Stimulated activated naive CD4-positive, alpha-beta T cell treated with Interleukin-2 at 50 U/mL for 16 hours (primary cell): ENCODE measurements around the gene FGD4.

ENCODE experiments used
- DNase-seq: peaks from one replicate; lab custom pipeline; 2025; lab: John Stamatoyannopoulos, UW

Gene FGD4

GRCh38 chr12:32457251-32458025 lies 58.1 kb downstream of the FGD4 start:
- no peak for DNase-seq

- DNase-seq, result no peak
Measured at GRCh38 chr12:32460638-32461037, 61.3 kb downstream of the FGD4 start.

GRCh38 chr12:32462908-32463307 lies 63.5 kb downstream of the FGD4 start:
- DNase-seq, result no peak

- DNase-seq, result no peak
Measured at GRCh38 chr12:32466187-32466586, 66.8 kb downstream of the FGD4 start.

GRCh38 chr12:32466986-32467711 lies 67.8 kb downstream of the FGD4 start:
- DNase-seq, result no peak

GRCh38 chr12:32467959-32468863 lies 68.9 kb downstream of the FGD4 start:
- no peak for DNase-seq

- no peak for DNase-seq
Measured at GRCh38 chr12:32470936-32471470, 71.6 kb downstream of the FGD4 start.

GRCh38 chr12:32471591-32472001 lies 72.2 kb downstream of the FGD4 start:
- DNase-seq, result no peak

- no peak for DNase-seq
Measured at GRCh38 chr12:32475724-32476123, 76.4 kb downstream of the FGD4 start.

- DNase-seq, result no peak
Measured at GRCh38 chr12:32476446-32476845, 77.1 kb downstream of the FGD4 start.

GRCh38 chr12:32477714-32478113 lies 78.4 kb downstream of the FGD4 start:
- DNase-seq, result no peak

- no peak for DNase-seq
Measured at GRCh38 chr12:32478166-32478565, 78.8 kb downstream of the FGD4 start.

GRCh38 chr12:32478858-32479725 lies 79.7 kb downstream of the FGD4 start:
- DNase-seq, result no peak

- no peak for DNase-seq
Measured at GRCh38 chr12:32482226-32482625, 82.9 kb downstream of the FGD4 start.

GRCh38 chr12:32483499-32483898 lies 84.1 kb downstream of the FGD4 start:
- no peak for DNase-seq

- DNase-seq, result no peak
Measured at GRCh38 chr12:32483993-32484392, 84.6 kb downstream of the FGD4 start.

- no peak for DNase-seq
Measured at GRCh38 chr12:32486158-32486557, 86.8 kb downstream of the FGD4 start.

- no peak for DNase-seq
Measured at GRCh38 chr12:32488132-32488531, 88.8 kb downstream of the FGD4 start.

GRCh38 chr12:32489070-32489469 lies 89.7 kb downstream of the FGD4 start:
- no peak for DNase-seq

- DNase-seq, result no peak
Measured at GRCh38 chr12:32490801-32491200, 91.4 kb downstream of the FGD4 start.

GRCh38 chr12:32493282-32493681 lies 93.9 kb downstream of the FGD4 start:
- DNase-seq, result no peak
